Neural crest cell (in vitro differentiated cells): ENCODE measurements around the gene SFTPB. TPM values are rescaled to one million over a fixed set of nuclear protein-coding genes. Genes with fewer than 3 reads are reported as not detected.

Experiments used
- DNase-seq: peaks from one replicate; pipeline ENCODE4 v3.0.0; 2021; ENCODE audit warnings: low read depth, mixed read lengths, low spot score
- H3K27ac Mint-ChIP-seq: one replicate; pipeline ENCODE4 v1.8.0; 2021; ENCODE audit warnings: mild to moderate bottlenecking, mixed read lengths; ENCODE audit not compliant: unreplicated experiment
- H3K27me3 Mint-ChIP-seq: 2 replicates; pipeline ENCODE4 v1.8.0; 2021; ENCODE audit warnings: low read depth, mild to moderate bottlenecking, mixed read lengths
- H3K36me3 Mint-ChIP-seq: 2 replicates; pipeline ENCODE4 v1.8.0; 2021; ENCODE audit warnings: low read depth, mild to moderate bottlenecking, mixed read lengths
- H3K4me1 Mint-ChIP-seq: 2 replicates; pipeline ENCODE4 v1.8.0; 2021; ENCODE audit warnings: mixed read lengths
- H3K4me3 Mint-ChIP-seq: one replicate; pipeline ENCODE4 v1.8.0; 2021; ENCODE audit warnings: mild to moderate bottlenecking, mixed read lengths
- H3K9me3 Mint-ChIP-seq: 2 replicates; pipeline ENCODE4 v1.8.0; 2021; ENCODE audit warnings: mixed read lengths
- total RNA-seq: library from RNA; stranded (reverse); gene quantifications from 2 replicates; pipeline ENCODE4 v1.2.1, GENCODE V29; 2021
- TF ChIP-seq, protein P1 (sequence below): fragments of 200-600 bp; sonication (generic); conservative IDR thresholded peaks from 2 replicates; pipeline ENCODE4 v1.5.0; 2021; ENCODE audit warnings: antibody characterized with exemption, mild to moderate bottlenecking

Gene SFTPB
- total RNA-seq, 1 donor from 2014 or later: not detected

DNA sequence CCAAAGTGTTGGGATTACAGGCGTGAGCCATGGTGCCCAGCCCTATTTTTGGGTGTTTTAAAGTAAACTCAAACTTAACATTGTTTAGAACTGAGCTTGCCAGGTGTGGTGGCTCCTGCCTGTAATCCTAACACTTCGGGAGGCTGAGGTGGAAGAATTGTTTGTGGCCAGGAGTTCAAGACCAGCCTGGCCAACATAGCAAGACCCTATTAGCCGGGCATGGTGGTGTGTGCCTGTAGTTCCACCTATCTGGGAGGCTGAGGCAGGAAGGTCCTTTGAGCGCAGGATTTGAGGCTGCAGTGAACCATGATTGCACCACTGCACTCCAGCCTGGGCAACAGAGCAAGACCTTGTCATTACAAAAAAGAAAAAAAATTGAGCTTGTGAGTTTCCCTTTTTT lies 17.5 kb downstream of the SFTPB start:
- peaks cover 14% of the 10 kb centered on the region for H3K36me3 Mint-ChIP-seq
- no peak overlapping the region for H3K27ac Mint-ChIP-seq
- no peaks in the 10 kb centered on the region for H3K4me1 Mint-ChIP-seq
- no peaks in the 10 kb centered on the region for H3K9me3 Mint-ChIP-seq
- H3K4me3 Mint-ChIP-seq: no peak overlapping the region
- DNase-seq: no peak
- TF ChIP-seq, protein P1, sequence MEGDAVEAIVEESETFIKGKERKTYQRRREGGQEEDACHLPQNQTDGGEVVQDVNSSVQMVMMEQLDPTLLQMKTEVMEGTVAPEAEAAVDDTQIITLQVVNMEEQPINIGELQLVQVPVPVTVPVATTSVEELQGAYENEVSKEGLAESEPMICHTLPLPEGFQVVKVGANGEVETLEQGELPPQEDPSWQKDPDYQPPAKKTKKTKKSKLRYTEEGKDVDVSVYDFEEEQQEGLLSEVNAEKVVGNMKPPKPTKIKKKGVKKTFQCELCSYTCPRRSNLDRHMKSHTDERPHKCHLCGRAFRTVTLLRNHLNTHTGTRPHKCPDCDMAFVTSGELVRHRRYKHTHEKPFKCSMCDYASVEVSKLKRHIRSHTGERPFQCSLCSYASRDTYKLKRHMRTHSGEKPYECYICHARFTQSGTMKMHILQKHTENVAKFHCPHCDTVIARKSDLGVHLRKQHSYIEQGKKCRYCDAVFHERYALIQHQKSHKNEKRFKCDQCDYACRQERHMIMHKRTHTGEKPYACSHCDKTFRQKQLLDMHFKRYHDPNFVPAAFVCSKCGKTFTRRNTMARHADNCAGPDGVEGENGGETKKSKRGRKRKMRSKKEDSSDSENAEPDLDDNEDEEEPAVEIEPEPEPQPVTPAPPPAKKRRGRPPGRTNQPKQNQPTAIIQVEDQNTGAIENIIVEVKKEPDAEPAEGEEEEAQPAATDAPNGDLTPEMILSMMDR: no peak
- no peaks in the 10 kb centered on the region for H3K27me3 Mint-ChIP-seq

DNA sequence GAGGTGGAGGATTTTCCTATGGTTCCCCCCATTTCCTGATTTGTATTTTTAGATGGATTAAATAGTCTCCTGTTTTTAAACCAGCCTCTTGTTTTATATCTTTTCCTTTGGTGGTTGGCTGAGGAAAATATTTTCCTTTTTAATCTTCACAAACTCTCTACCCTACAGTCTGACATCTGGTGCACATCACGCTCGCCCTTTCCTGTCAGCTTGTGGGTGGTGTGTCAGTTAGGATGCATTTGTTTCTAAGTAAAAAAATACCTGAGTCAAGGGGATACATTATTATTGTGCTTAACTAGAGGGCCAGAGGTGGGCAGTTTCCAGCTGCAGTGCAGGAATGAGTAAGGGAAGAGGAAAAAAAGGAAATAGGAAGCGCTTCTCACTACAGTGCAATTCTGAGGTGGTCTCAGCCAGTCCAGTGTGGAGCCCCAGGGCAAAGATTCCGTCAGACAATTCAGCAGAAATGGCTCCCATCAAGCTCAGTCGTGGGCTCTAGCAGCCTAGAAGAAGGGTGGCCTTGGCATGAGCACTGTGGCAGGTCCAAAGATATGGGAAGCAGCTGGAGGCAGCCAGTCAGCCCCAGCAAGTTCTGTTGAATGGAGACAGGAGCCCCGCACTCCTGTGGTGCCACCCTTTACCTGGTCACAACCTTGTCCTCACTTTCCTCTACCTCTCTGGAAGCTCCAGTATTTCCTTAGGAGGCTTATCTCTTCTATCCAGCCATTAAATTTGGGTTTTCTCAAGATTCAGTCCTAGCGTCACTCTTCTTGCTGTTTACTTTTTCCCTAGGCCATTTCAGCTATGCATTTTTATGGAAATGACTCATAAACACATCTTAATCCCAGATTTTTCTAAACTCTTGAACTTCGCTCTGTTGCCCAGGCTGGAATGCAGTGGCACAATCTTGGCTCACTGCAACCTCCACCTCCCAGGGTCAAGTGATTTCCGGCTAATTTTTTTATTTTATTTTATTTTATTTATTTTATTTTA lies 18.5 kb downstream of the SFTPB start:
- DNase-seq: no peak
- Mint-ChIP-seq H3K27ac (no peak overlapping the region), H3K9me3 (no peaks in the 10 kb centered on the region), H3K4me1 (no peaks in the 10 kb centered on the region), H3K36me3 (peaks cover 14% of the 10 kb centered on the region), H3K4me3 (no peak overlapping the region), H3K27me3 (no peaks in the 10 kb centered on the region)
- TF ChIP-seq, protein P1: no peak

DNA sequence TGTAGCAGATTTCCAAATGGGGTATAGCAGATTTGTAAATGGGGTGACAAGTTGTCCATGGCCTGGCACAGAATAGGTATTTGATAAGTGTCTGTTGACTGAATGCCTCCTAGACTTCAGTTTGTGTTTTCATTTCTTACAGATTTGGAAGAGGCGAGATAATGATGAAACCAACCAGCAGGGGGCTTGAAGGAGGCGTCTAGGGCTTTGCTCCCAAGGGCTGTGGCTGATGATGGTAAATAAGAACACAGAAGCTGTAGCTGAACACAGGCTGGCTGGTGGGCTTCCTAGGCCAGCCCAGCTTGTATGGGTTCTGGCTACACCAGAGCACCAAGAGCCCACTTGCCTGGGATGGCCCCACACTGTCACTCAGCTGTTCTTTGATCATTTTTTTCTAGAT lies 19.4 kb downstream of the SFTPB start:
- DNase-seq: peak; percentile 36
- H3K4me1 Mint-ChIP-seq: no peaks in the 10 kb centered on the region
- no peak overlapping the region for H3K4me3 Mint-ChIP-seq
- TF ChIP-seq, protein P1: peak; percentile 57
- H3K27me3 Mint-ChIP-seq: no peaks in the 10 kb centered on the region
- peaks cover 11% of the 10 kb centered on the region for H3K36me3 Mint-ChIP-seq
- no peak overlapping the region for H3K27ac Mint-ChIP-seq
- H3K9me3 Mint-ChIP-seq: no peaks in the 10 kb centered on the region

DNA sequence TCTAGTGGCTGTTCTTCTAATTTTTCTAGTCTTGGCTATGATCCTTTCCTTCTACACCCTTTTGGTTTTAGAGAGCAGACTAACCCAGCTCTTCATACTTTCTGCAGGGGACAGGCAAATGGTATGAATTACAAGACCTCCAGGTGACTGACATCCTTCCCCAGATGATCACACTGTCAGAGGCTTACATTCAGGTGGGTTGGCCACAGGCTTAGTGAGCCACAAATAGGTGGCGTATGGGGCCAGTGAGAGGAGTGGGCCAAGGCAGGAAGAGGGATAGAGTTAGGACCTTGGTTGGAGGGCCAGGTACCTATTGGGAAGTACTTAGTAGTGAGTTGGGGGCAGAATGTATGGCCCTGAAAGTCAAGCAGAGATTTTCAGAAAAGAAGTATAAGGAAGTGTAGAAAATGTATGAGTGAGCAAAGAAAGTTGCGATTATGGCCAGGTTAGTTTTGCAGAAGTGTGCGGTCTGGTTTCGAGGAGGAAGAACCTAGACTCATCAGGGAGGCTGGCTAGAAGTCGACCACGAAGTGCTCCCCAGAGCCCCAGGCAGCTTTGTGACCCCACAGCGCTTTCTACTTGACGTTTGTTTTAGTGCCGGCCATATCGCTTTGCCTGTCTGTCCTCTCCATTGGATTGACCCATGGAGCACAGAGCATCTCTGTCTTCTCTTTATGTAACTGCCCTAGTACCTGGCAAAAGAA lies 20.0 kb downstream of the SFTPB start:
- Mint-ChIP-seq H3K9me3 (no peaks in the 10 kb centered on the region), H3K27me3 (no peaks in the 10 kb centered on the region), H3K27ac (no peak overlapping the region), H3K36me3 (peaks cover 11% of the 10 kb centered on the region), H3K4me1 (no peaks in the 10 kb centered on the region), H3K4me3 (no peak overlapping the region)
- TF ChIP-seq, protein P1: no peak
- no peak for DNase-seq

DNA sequence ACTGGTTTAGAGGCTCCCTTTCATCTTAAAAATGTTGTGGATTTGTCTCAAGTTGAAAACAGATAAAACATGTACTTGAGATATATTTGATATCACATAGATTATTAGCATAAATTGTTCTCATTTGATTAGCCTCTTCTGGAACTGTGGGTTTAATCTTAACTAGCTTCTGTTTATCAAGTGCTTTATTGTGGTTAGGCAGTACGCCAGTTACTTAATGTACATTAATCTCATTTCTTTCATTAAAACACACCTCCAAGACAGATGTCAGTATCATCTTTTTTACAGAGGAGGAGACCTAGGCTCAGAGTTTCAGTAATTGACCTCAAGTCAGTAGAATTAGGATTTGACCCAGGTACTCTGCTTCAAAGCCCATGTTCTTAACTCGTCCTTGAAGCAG lies 21.8 kb downstream of the SFTPB start:
- Mint-ChIP-seq H3K27ac (no peak overlapping the region), H3K36me3 (peaks cover 18% of the 10 kb centered on the region), H3K9me3 (no peaks in the 10 kb centered on the region), H3K4me3 (no peak overlapping the region), H3K4me1 (no peaks in the 10 kb centered on the region), H3K27me3 (no peaks in the 10 kb centered on the region)
- TF ChIP-seq, protein P1: no peak
- no peak for DNase-seq
